Stimulated activated CD8-positive, alpha-beta memory T cell treated with anti-CD3 and anti-CD28 coated beads, Interleukin-7, amount 100 ng/mL, for 24 hours (primary cell): Measurements from ENCODE around the gene LARP4B.

Experiments used
- DNase-seq: peaks from one replicate; pipeline ENCODE4 v3.0.0-alpha.2; 2020; ENCODE audit warnings: low read depth

LARP4B gene

GRCh38 chr10:866577-866941, 64.9 kb downstream of the LARP4B start:
- DNase-seq, result no peak

- DNase-seq, result no peak
These were observed 65.5 kb downstream of the LARP4B start for GRCh38 chr10:865924-866576.

- no peak for DNase-seq
These were observed 66.2 kb downstream of the LARP4B start for GRCh38 chr10:865257-865656.

GRCh38 chr10:860519-860918, 71.0 kb downstream of the LARP4B start:
- no peak for DNase-seq

GRCh38 chr10:856416-857157, 74.9 kb downstream of the LARP4B start:
- no peak for DNase-seq

- no peak for DNase-seq
These were observed 75.8 kb downstream of the LARP4B start for GRCh38 chr10:855671-856070.

- DNase-seq, result no peak
These were observed 76.4 kb downstream of the LARP4B start for GRCh38 chr10:855079-855478.

- no peak for DNase-seq
These were observed 78.5 kb downstream of the LARP4B start for GRCh38 chr10:853017-853416.

GRCh38 chr10:852386-852785, 79.1 kb downstream of the LARP4B start:
- no peak for DNase-seq

GRCh38 chr10:851901-852300, 79.6 kb downstream of the LARP4B start:
- DNase-seq, result no peak

- DNase-seq, result no peak
These were observed 81.4 kb downstream of the LARP4B start for GRCh38 chr10:850093-850492.

- no peak for DNase-seq
These were observed 83.6 kb downstream of the LARP4B start for GRCh38 chr10:847868-848267.

GRCh38 chr10:846126-846685, 85.3 kb downstream of the LARP4B start:
- no peak for DNase-seq

GRCh38 chr10:845526-845925, 86.0 kb downstream of the LARP4B start:
- DNase-seq, result no peak

GRCh38 chr10:844552-844951, 87.0 kb downstream of the LARP4B start:
- DNase-seq, result no peak

GRCh38 chr10:843703-844102, 87.8 kb downstream of the LARP4B start:
- no peak for DNase-seq

- no peak for DNase-seq
These were observed 88.7 kb downstream of the LARP4B start for GRCh38 chr10:842795-843194.

GRCh38 chr10:841535-841934, 90.0 kb downstream of the LARP4B start:
- DNase-seq, result no peak

GRCh38 chr10:839550-840205, 91.8 kb downstream of the LARP4B start:
- no peak for DNase-seq

GRCh38 chr10:836782-837181, 94.7 kb downstream of the LARP4B start:
- no peak for DNase-seq

- DNase-seq, result no peak
These were observed 97.0 kb downstream of the LARP4B start for GRCh38 chr10:834493-834892.

- DNase-seq, result no peak
These were observed 102.3 kb downstream of the LARP4B start for GRCh38 chr10:829241-829640.

- DNase-seq, result no peak
These were observed 103.3 kb downstream of the LARP4B start for GRCh38 chr10:828191-828590.
